CD4-positive, CD25-positive, alpha-beta regulatory T cell (primary cell): ENCODE data around the gene KCNIP3. TPM values are rescaled to one million over a fixed set of nuclear protein-coding genes. Genes with fewer than 3 reads are reported as not detected.

Experiments used
- ATAC-seq, 2 donors: fragments of 150-1000 bp; cut with Tn5 transposase; one replicate each; pipeline ENCODE4 v1.10.0; 2021; ENCODE audit warnings: low read depth in 2 of 2, moderate number of reproducible peaks in 2 of 2, moderate library complexity in 1 of 2
- DNase-seq, 3 donors: peaks; one replicate each; pipeline versions ENCODE4 v3.0.0 to v3.0.0-alpha.2; 2012 to 2022; ENCODE audit warnings: mixed read lengths in 1 of 3
- H3K27ac ChIP-seq: one replicate; pipeline ENCODE4 v1.7.0; 2013; ENCODE audit warnings: mild to moderate bottlenecking, low read length; ENCODE audit not compliant: insufficient read depth, poor library complexity, severe bottlenecking
- H3K27me3 ChIP-seq: one replicate; pipeline ENCODE4 v1.7.0; 2013; ENCODE audit warnings: low read length; ENCODE audit not compliant: control insufficient read depth, insufficient read depth
- H3K36me3 ChIP-seq: one replicate; pipeline ENCODE4 v1.7.0; 2013; ENCODE audit warnings: mild to moderate bottlenecking, low read length, moderate library complexity; ENCODE audit not compliant: control insufficient read depth, insufficient read depth
- H3K4me1 ChIP-seq: 2 replicates; pipeline ENCODE4 v1.7.0; 2013; ENCODE audit warnings: mild to moderate bottlenecking, low read length; ENCODE audit not compliant: insufficient read depth, control insufficient read depth, poor library complexity, severe bottlenecking
- H3K4me3 ChIP-seq: one replicate; pipeline ENCODE4 v1.7.0; 2013; ENCODE audit warnings: low read depth, mild to moderate bottlenecking, low read length, moderate library complexity
- H3K9me3 ChIP-seq, 2 experiments: 1 replicate in 1 of 2; 2 replicates in 1 of 2; pipeline ENCODE4 v1.7.0; 2013; ENCODE audit warnings: low read length in 2 of 2, mild to moderate bottlenecking in 1 of 2, moderate library complexity in 1 of 2; ENCODE audit not compliant: control insufficient read depth in 2 of 2
- H3K27ac Mint-ChIP-seq, 3 donors: one replicate each; pipeline ENCODE4 v1.8.0; 2020 to 2022; ENCODE audit warnings: mild to moderate bottlenecking in 3 of 3, mixed read lengths in 3 of 3, moderate library complexity in 2 of 3
- H3K27me3 Mint-ChIP-seq: one replicate; pipeline ENCODE4 v1.8.0; 2022; ENCODE audit warnings: mild to moderate bottlenecking, mixed read lengths
- H3K36me3 Mint-ChIP-seq: one replicate; pipeline ENCODE4 v1.8.0; 2020; ENCODE audit warnings: mixed read lengths
- H3K4me1 Mint-ChIP-seq, 4 donors: one replicate each; pipeline ENCODE4 v1.8.0; 2020 to 2022; ENCODE audit warnings: mixed read lengths in 4 of 4, mild to moderate bottlenecking in 1 of 4
- H3K4me3 Mint-ChIP-seq, 4 donors: one replicate each; pipeline ENCODE4 v1.8.0; 2020 to 2022; ENCODE audit warnings: mild to moderate bottlenecking in 4 of 4, mixed read lengths in 4 of 4, moderate library complexity in 3 of 4
- H3K9me3 Mint-ChIP-seq, 7 donors: one replicate each; pipeline ENCODE4 v1.8.0; 2020 to 2022; ENCODE audit warnings: mixed read lengths in 7 of 7, mild to moderate bottlenecking in 3 of 7, moderate library complexity in 2 of 7
- polyA plus RNA-seq, 4 donors: library from polyadenylated mRNA; unstranded; fragments of 300-500 nt; fragmentation: Illumina TruSeq; gene quantifications; one replicate each; pipeline ENCODE4 v1.2.3, GENCODE V29; 2021
- total RNA-seq: library from RNA; stranded (reverse); gene quantifications from one replicate; pipeline ENCODE4 v1.2.3, GENCODE V29; 2022

Gene KCNIP3
- total and polyA plus RNA-seq, 5 donors from 2014 or later = not detected

GRCh38 chr2:95314598-95314963, 17.4 kb downstream of the KCNIP3 start:
- Mint-ChIP-seq H3K27ac (no peak overlapping the region), H3K36me3 (no peaks in the 10 kb centered on the region), H3K4me1 (no peaks in the 10 kb centered on the region), H3K27me3 (no peaks in the 10 kb centered on the region), H3K4me3 (no peak overlapping the region), H3K9me3 (peaks cover 0 to 1% (median 0%) of the 10 kb centered on the region in 7 donors)
- no peaks in the 10 kb centered on the region for H3K27me3 ChIP-seq
- H3K36me3 ChIP-seq = no peaks in the 10 kb centered on the region
- ATAC-seq (no peak), DNase-seq (no peak)
- no peaks in the 10 kb centered on the region for H3K4me1 ChIP-seq
- H3K27ac ChIP-seq = no peak overlapping the region
- no peak overlapping the region for H3K4me3 ChIP-seq
- no peaks in the 10 kb centered on the region for H3K9me3 ChIP-seq

- Histone ChIP-seq H3K4me1 (no peaks in the 10 kb centered on the region), H3K27me3 (no peaks in the 10 kb centered on the region), H3K9me3 (no peaks in the 10 kb centered on the region), H3K4me3 (no peak overlapping the region), H3K27ac (no peak overlapping the region), H3K36me3 (no peaks in the 10 kb centered on the region)
- no peaks in the 10 kb centered on the region for H3K4me1 Mint-ChIP-seq
- peak in 1 of 3 donors; percentile 7 for DNase-seq
- no peaks in the 10 kb centered on the region for H3K36me3 Mint-ChIP-seq
- H3K9me3 Mint-ChIP-seq = peaks cover 0 to 1% (median 0%) of the 10 kb centered on the region in 7 donors
- no peak overlapping the region for H3K4me3 Mint-ChIP-seq
- no peak for ATAC-seq
- no peaks in the 10 kb centered on the region for H3K27me3 Mint-ChIP-seq
- no peak overlapping the region for H3K27ac Mint-ChIP-seq
Observed at GRCh38 chr2:95314964-95315611, 17.9 kb downstream of the KCNIP3 start.

- H3K36me3 ChIP-seq = no peaks in the 10 kb centered on the region
- Mint-ChIP-seq H3K4me1 (no peaks in the 10 kb centered on the region), H3K9me3 (peaks cover 0 to 1% (median 0%) of the 10 kb centered on the region in 7 donors), H3K27me3 (no peaks in the 10 kb centered on the region), H3K27ac (no peak overlapping the region), H3K4me3 (no peak overlapping the region), H3K36me3 (no peaks in the 10 kb centered on the region)
- no peak overlapping the region for H3K4me3 ChIP-seq
- H3K4me1 ChIP-seq = no peaks in the 10 kb centered on the region
- no peak overlapping the region for H3K27ac ChIP-seq
- DNase-seq = no peak
- no peaks in the 10 kb centered on the region for H3K9me3 ChIP-seq
- H3K27me3 ChIP-seq = no peaks in the 10 kb centered on the region
- ATAC-seq = no peak
Observed at GRCh38 chr2:95315801-95316411, 18.8 kb downstream of the KCNIP3 start.

- Mint-ChIP-seq H3K36me3 (no peaks in the 10 kb centered on the region), H3K4me3 (no peak overlapping the region), H3K9me3 (no peaks in the 10 kb centered on the region), H3K27me3 (no peaks in the 10 kb centered on the region), H3K27ac (no peak overlapping the region), H3K4me1 (no peaks in the 10 kb centered on the region)
- H3K36me3 ChIP-seq = no peaks in the 10 kb centered on the region
- no peaks in the 10 kb centered on the region for H3K9me3 ChIP-seq
- no peaks in the 10 kb centered on the region for H3K27me3 ChIP-seq
- no peak overlapping the region for H3K27ac ChIP-seq
- ATAC-seq (no peak), DNase-seq (no peak)
- no peak overlapping the region for H3K4me3 ChIP-seq
- H3K4me1 ChIP-seq = no peaks in the 10 kb centered on the region
Observed at GRCh38 chr2:95316466-95317122, 19.4 kb downstream of the KCNIP3 start.

- Histone ChIP-seq H3K36me3 (no peaks in the 10 kb centered on the region), H3K27me3 (no peaks in the 10 kb centered on the region), H3K9me3 (no peaks in the 10 kb centered on the region), H3K4me3 (no peak overlapping the region), H3K4me1 (no peaks in the 10 kb centered on the region), H3K27ac (no peak overlapping the region)
- Mint-ChIP-seq H3K9me3 (no peaks in the 10 kb centered on the region), H3K27ac (peak overlapping the region in 1 of 3 donors; percentile 56), H3K36me3 (no peaks in the 10 kb centered on the region), H3K4me3 (no peak overlapping the region), H3K4me1 (no peaks in the 10 kb centered on the region), H3K27me3 (no peaks in the 10 kb centered on the region)
- ATAC-seq (no peak), DNase-seq (no peak)
Observed at GRCh38 chr2:95317123-95317500, 20.0 kb downstream of the KCNIP3 start.

GRCh38 chr2:95317665-95318425, 20.7 kb downstream of the KCNIP3 start:
- no peak overlapping the region for H3K4me3 Mint-ChIP-seq
- no peak overlapping the region for H3K4me3 ChIP-seq
- H3K9me3 ChIP-seq = no peaks in the 10 kb centered on the region
- no peaks in the 10 kb centered on the region for H3K36me3 ChIP-seq
- no peak for DNase-seq
- H3K9me3 Mint-ChIP-seq = no peaks in the 10 kb centered on the region
- no peaks in the 10 kb centered on the region for H3K4me1 Mint-ChIP-seq
- H3K27me3 ChIP-seq = no peaks in the 10 kb centered on the region
- no peak overlapping the region for H3K27ac ChIP-seq
- H3K27me3 Mint-ChIP-seq = no peaks in the 10 kb centered on the region
- H3K4me1 ChIP-seq = no peaks in the 10 kb centered on the region
- H3K27ac Mint-ChIP-seq = peak overlapping the region in 1 of 3 donors; percentile 6
- no peak for ATAC-seq
- no peaks in the 10 kb centered on the region for H3K36me3 Mint-ChIP-seq

- H3K27me3 Mint-ChIP-seq = no peaks in the 10 kb centered on the region
- no peaks in the 10 kb centered on the region for H3K4me1 Mint-ChIP-seq
- Histone ChIP-seq H3K4me1 (no peaks in the 10 kb centered on the region), H3K27ac (no peak overlapping the region), H3K36me3 (no peaks in the 10 kb centered on the region), H3K4me3 (no peak overlapping the region), H3K27me3 (no peaks in the 10 kb centered on the region), H3K9me3 (no peaks in the 10 kb centered on the region)
- no peaks in the 10 kb centered on the region for H3K36me3 Mint-ChIP-seq
- H3K9me3 Mint-ChIP-seq = no peaks in the 10 kb centered on the region
- peak overlapping the region in 1 of 4 donors; percentile 35 for H3K4me3 Mint-ChIP-seq
- H3K27ac Mint-ChIP-seq = peak overlapping the region in 1 of 3 donors; percentile 21
- no peak for ATAC-seq
- DNase-seq = no peak
Observed at GRCh38 chr2:95318431-95319220, 21.5 kb downstream of the KCNIP3 start.
